ENCODE data around the gene CAND2.

Gene CAND2

GRCh38 chr3:12796171-12797123 is at the start of gene CAND2:
Gene CAND2 (plus strand): TSS chr3:12796680. CDS start chr3:12796721, 41 bp downstream.
- Histone ChIP-seq H3K9me3 (ENCODE audit: control insufficient read depth in 1 of 2, low read length in 2 of 2) (no peaks in the 10 kb centered on the region), H3K4me3 (ENCODE audit: low read depth in 1 of 2, low read length in 2 of 2) (peak within 1 kb of the TSS; percentile 59 to 68), H3K4me1 (ENCODE audit: control insufficient read depth in 1 of 2, insufficient read depth in 2 of 2, low read length in 2 of 2) (peaks cover 6% of the 10 kb centered on the region in 2 donors), H3K9ac (ENCODE audit: low read depth in 1 of 2, low read length in 2 of 2) (peak within 1 kb of the TSS; percentile 39 to 43), H3K27ac (ENCODE audit: low read depth, low read length) (peak within 1 kb of the TSS; percentile 20), H3K36me3 (ENCODE audit: control insufficient read depth in 1 of 2, insufficient read depth in 2 of 2, low read length in 2 of 2) (no peaks in the 10 kb centered on the region), H3K27me3 (ENCODE audit: control insufficient read depth in 1 of 2, insufficient read depth in 2 of 2, low read length in 2 of 2) (peaks cover 0 to 6% of the 10 kb centered on the region in 2 donors)

- Histone ChIP-seq H3K36me3 (ENCODE audit: control insufficient read depth in 1 of 2, insufficient read depth in 2 of 2, low read length in 2 of 2) (no peaks in the 10 kb centered on the region), H3K27me3 (ENCODE audit: control insufficient read depth in 1 of 2, insufficient read depth in 2 of 2, low read length in 2 of 2) (no peaks in the 10 kb centered on the region), H3K4me3 (ENCODE audit: low read depth in 1 of 2, low read length in 2 of 2) (no peak overlapping the region), H3K9me3 (ENCODE audit: control insufficient read depth in 1 of 2, low read length in 2 of 2) (no peaks in the 10 kb centered on the region), H3K9ac (ENCODE audit: low read depth in 1 of 2, low read length in 2 of 2) (no peak overlapping the region), H3K4me1 (ENCODE audit: control insufficient read depth in 1 of 2, insufficient read depth in 2 of 2, low read length in 2 of 2) (no peaks in the 10 kb centered on the region), H3K27ac (ENCODE audit: low read depth, low read length) (no peak overlapping the region)
Measured at GRCh38 chr3:12748477-12748876, 48.0 kb upstream of the CAND2 start.

- Histone ChIP-seq H3K4me3 (ENCODE audit: low read depth in 1 of 2, low read length in 2 of 2) (no peak overlapping the region), H3K27me3 (ENCODE audit: control insufficient read depth in 1 of 2, insufficient read depth in 2 of 2, low read length in 2 of 2) (no peaks in the 10 kb centered on the region), H3K9ac (ENCODE audit: low read depth in 1 of 2, low read length in 2 of 2) (no peak overlapping the region), H3K9me3 (ENCODE audit: control insufficient read depth in 1 of 2, low read length in 2 of 2) (no peaks in the 10 kb centered on the region), H3K27ac (ENCODE audit: low read depth, low read length) (no peak overlapping the region), H3K36me3 (ENCODE audit: control insufficient read depth in 1 of 2, insufficient read depth in 2 of 2, low read length in 2 of 2) (no peaks in the 10 kb centered on the region), H3K4me1 (ENCODE audit: control insufficient read depth in 1 of 2, insufficient read depth in 2 of 2, low read length in 2 of 2) (no peaks in the 10 kb centered on the region)
Measured at GRCh38 chr3:12750223-12750622, 46.3 kb upstream of the CAND2 start.

GRCh38 chr3:12750658-12751071 is 45.8 kb upstream of the CAND2 start:
- H3K36me3 ChIP-seq (ENCODE audit: control insufficient read depth in 1 of 2, insufficient read depth in 2 of 2, low read length in 2 of 2) = no peaks in the 10 kb centered on the region
- no peak overlapping the region for H3K4me3 ChIP-seq (ENCODE audit: low read depth in 1 of 2, low read length in 2 of 2)
- no peaks in the 10 kb centered on the region for H3K4me1 ChIP-seq (ENCODE audit: control insufficient read depth in 1 of 2, insufficient read depth in 2 of 2, low read length in 2 of 2)
- H3K9me3 ChIP-seq (ENCODE audit: control insufficient read depth in 1 of 2, low read length in 2 of 2) = no peaks in the 10 kb centered on the region
- no peak overlapping the region for H3K9ac ChIP-seq (ENCODE audit: low read depth in 1 of 2, low read length in 2 of 2)
- no peak overlapping the region for H3K27ac ChIP-seq (ENCODE audit: low read depth, low read length)
- no peaks in the 10 kb centered on the region for H3K27me3 ChIP-seq (ENCODE audit: control insufficient read depth in 1 of 2, insufficient read depth in 2 of 2, low read length in 2 of 2)

- Histone ChIP-seq H3K9me3 (ENCODE audit: control insufficient read depth in 1 of 2, low read length in 2 of 2) (no peaks in the 10 kb centered on the region), H3K36me3 (ENCODE audit: control insufficient read depth in 1 of 2, insufficient read depth in 2 of 2, low read length in 2 of 2) (no peaks in the 10 kb centered on the region), H3K4me1 (ENCODE audit: control insufficient read depth in 1 of 2, insufficient read depth in 2 of 2, low read length in 2 of 2) (no peaks in the 10 kb centered on the region), H3K9ac (ENCODE audit: low read depth in 1 of 2, low read length in 2 of 2) (no peak overlapping the region), H3K27ac (ENCODE audit: low read depth, low read length) (no peak overlapping the region), H3K27me3 (ENCODE audit: control insufficient read depth in 1 of 2, insufficient read depth in 2 of 2, low read length in 2 of 2) (no peaks in the 10 kb centered on the region), H3K4me3 (ENCODE audit: low read depth in 1 of 2, low read length in 2 of 2) (no peak overlapping the region)
Measured at GRCh38 chr3:12751571-12751970, 44.9 kb upstream of the CAND2 start.

GRCh38 chr3:12752102-12752501 is 44.4 kb upstream of the CAND2 start:
- H3K9me3 ChIP-seq (ENCODE audit: control insufficient read depth in 1 of 2, low read length in 2 of 2) = no peaks in the 10 kb centered on the region
- no peak overlapping the region for H3K4me3 ChIP-seq (ENCODE audit: low read depth in 1 of 2, low read length in 2 of 2)
- no peak overlapping the region for H3K9ac ChIP-seq (ENCODE audit: low read depth in 1 of 2, low read length in 2 of 2)
- H3K36me3 ChIP-seq (ENCODE audit: control insufficient read depth in 1 of 2, insufficient read depth in 2 of 2, low read length in 2 of 2) = no peaks in the 10 kb centered on the region
- H3K27me3 ChIP-seq (ENCODE audit: control insufficient read depth in 1 of 2, insufficient read depth in 2 of 2, low read length in 2 of 2) = no peaks in the 10 kb centered on the region
- H3K27ac ChIP-seq (ENCODE audit: low read depth, low read length) = no peak overlapping the region
- H3K4me1 ChIP-seq (ENCODE audit: control insufficient read depth in 1 of 2, insufficient read depth in 2 of 2, low read length in 2 of 2) = no peaks in the 10 kb centered on the region

GRCh38 chr3:12752809-12753208 is 43.7 kb upstream of the CAND2 start:
- Histone ChIP-seq H3K36me3 (ENCODE audit: control insufficient read depth in 1 of 2, insufficient read depth in 2 of 2, low read length in 2 of 2) (no peaks in the 10 kb centered on the region), H3K9ac (ENCODE audit: low read depth in 1 of 2, low read length in 2 of 2) (no peak overlapping the region), H3K4me3 (ENCODE audit: low read depth in 1 of 2, low read length in 2 of 2) (no peak overlapping the region), H3K27ac (ENCODE audit: low read depth, low read length) (no peak overlapping the region), H3K27me3 (ENCODE audit: control insufficient read depth in 1 of 2, insufficient read depth in 2 of 2, low read length in 2 of 2) (no peaks in the 10 kb centered on the region), H3K4me1 (ENCODE audit: control insufficient read depth in 1 of 2, insufficient read depth in 2 of 2, low read length in 2 of 2) (no peaks in the 10 kb centered on the region), H3K9me3 (ENCODE audit: control insufficient read depth in 1 of 2, low read length in 2 of 2) (no peaks in the 10 kb centered on the region)

- Histone ChIP-seq H3K27me3 (ENCODE audit: control insufficient read depth in 1 of 2, insufficient read depth in 2 of 2, low read length in 2 of 2) (no peaks in the 10 kb centered on the region), H3K9ac (ENCODE audit: low read depth in 1 of 2, low read length in 2 of 2) (no peak overlapping the region), H3K9me3 (ENCODE audit: control insufficient read depth in 1 of 2, low read length in 2 of 2) (no peaks in the 10 kb centered on the region), H3K36me3 (ENCODE audit: control insufficient read depth in 1 of 2, insufficient read depth in 2 of 2, low read length in 2 of 2) (no peaks in the 10 kb centered on the region), H3K27ac (ENCODE audit: low read depth, low read length) (no peak overlapping the region), H3K4me1 (ENCODE audit: control insufficient read depth in 1 of 2, insufficient read depth in 2 of 2, low read length in 2 of 2) (no peaks in the 10 kb centered on the region), H3K4me3 (ENCODE audit: low read depth in 1 of 2, low read length in 2 of 2) (no peak overlapping the region)
Measured at GRCh38 chr3:12753275-12754028, 43.0 kb upstream of the CAND2 start.

GRCh38 chr3:12754313-12754712 is 42.2 kb upstream of the CAND2 start:
- no peak overlapping the region for H3K27ac ChIP-seq (ENCODE audit: low read depth, low read length)
- no peak overlapping the region for H3K9ac ChIP-seq (ENCODE audit: low read depth in 1 of 2, low read length in 2 of 2)
- no peaks in the 10 kb centered on the region for H3K4me1 ChIP-seq (ENCODE audit: control insufficient read depth in 1 of 2, insufficient read depth in 2 of 2, low read length in 2 of 2)
- H3K9me3 ChIP-seq (ENCODE audit: control insufficient read depth in 1 of 2, low read length in 2 of 2) = no peaks in the 10 kb centered on the region
- H3K27me3 ChIP-seq (ENCODE audit: control insufficient read depth in 1 of 2, insufficient read depth in 2 of 2, low read length in 2 of 2) = no peaks in the 10 kb centered on the region
- no peaks in the 10 kb centered on the region for H3K36me3 ChIP-seq (ENCODE audit: control insufficient read depth in 1 of 2, insufficient read depth in 2 of 2, low read length in 2 of 2)
- H3K4me3 ChIP-seq (ENCODE audit: low read depth in 1 of 2, low read length in 2 of 2) = no peak overlapping the region

- Histone ChIP-seq H3K9me3 (ENCODE audit: control insufficient read depth in 1 of 2, low read length in 2 of 2) (no peaks in the 10 kb centered on the region), H3K4me1 (ENCODE audit: control insufficient read depth in 1 of 2, insufficient read depth in 2 of 2, low read length in 2 of 2) (no peaks in the 10 kb centered on the region), H3K9ac (ENCODE audit: low read depth in 1 of 2, low read length in 2 of 2) (no peak overlapping the region), H3K27me3 (ENCODE audit: control insufficient read depth in 1 of 2, insufficient read depth in 2 of 2, low read length in 2 of 2) (no peaks in the 10 kb centered on the region), H3K36me3 (ENCODE audit: control insufficient read depth in 1 of 2, insufficient read depth in 2 of 2, low read length in 2 of 2) (no peaks in the 10 kb centered on the region), H3K27ac (ENCODE audit: low read depth, low read length) (no peak overlapping the region), H3K4me3 (ENCODE audit: low read depth in 1 of 2, low read length in 2 of 2) (no peak overlapping the region)
Measured at GRCh38 chr3:12755754-12756153, 40.7 kb upstream of the CAND2 start.
